Activated CD4-positive, CD25-positive, alpha-beta regulatory T cell treated with anti-CD3 and anti-CD28 coated beads, Interleukin-2, amount 50 U/mL, for 72 hours (primary cell): Measurements from ENCODE around the gene THEMIS.

Experiments used
- DNase-seq: peaks from one replicate; pipeline ENCODE4 v3.0.0; 2021

THEMIS gene

DNA sequence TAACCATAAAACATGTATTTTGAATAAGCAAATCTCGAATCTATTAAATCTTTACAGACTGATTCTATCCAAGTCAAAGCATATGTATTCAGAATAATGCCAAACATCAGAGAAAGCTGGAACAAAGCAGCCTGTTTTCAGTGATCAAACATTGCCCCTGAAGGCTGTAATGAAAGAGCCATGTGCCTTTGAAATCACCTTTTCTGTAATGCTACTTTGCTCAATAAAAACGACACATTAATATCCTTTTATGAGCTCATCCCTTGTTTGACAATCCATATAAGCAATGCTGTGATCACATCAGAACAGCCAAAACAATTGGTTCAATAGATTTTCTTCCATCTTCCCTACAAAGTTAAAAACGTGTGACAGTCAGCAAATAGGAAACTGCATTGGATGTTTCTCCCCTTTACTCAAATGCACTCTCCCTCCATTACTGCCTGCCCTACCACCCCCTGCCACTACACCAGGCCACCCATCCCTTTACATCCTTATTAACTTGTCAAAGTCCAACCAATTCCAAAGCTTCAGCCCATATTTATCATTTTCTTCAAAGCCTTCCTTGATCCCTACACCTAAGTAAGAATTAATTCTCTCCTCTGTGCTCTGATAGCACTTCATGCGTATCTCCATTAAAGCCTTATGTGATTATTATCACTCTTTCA is 42.0 kb downstream of the THEMIS start:
- no peak for DNase-seq

DNA sequence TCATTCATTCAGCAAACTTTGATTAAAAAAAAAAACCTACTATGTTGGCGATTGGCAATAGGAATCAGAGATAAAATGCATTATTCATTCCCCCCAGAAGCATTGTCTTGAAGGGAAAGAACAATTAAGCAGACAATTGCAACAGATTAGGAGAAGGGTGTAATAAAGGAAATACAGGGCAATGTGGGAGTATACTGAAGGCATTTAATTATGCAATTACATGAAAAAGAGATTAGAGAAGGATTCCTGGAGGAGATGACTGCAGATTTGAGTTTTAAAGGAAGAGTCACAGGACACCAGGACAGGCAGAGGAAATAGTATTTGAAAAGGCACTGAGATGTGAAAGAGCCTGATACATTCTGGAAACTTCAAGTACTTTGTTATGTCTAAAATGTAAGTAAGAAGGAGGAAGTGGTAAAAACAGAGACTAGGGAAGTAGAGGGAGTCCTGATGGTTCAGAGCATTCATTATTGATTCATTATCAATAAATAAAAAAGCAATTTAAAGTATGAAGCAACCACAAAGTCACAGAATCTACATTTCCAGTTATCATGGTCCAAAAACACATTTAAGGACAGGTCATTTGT is 43.7 kb downstream of the THEMIS start:
- DNase-seq: no peak

DNA sequence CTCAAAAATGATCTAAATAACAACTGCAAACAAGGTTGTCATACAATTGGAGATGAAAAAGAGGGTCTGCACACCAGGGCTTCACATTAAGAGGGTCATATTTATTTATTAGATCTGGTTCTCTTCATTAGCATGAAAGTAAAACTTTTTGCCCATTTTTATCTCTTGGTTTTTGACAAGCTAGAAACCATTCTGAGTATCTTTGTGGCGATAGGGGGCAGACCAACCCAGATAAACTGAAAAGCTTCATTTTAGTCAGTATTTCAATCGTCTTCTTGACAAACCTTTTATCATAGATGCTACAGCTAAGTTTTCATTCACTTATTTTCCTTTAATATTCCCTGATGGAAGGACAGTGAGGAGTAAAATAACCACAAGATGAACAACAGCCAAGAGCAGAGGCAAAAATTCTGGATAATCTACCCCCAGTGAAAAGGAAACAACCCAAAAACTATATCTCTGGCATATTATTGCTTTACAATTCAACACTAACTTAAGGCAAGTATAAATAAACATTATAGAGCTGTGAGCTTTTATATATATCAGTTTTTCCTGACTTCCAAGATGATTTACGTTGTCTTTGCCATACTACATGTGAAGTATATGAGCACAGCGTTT is 45.2 kb downstream of the THEMIS start:
- DNase-seq: no peak

DNA sequence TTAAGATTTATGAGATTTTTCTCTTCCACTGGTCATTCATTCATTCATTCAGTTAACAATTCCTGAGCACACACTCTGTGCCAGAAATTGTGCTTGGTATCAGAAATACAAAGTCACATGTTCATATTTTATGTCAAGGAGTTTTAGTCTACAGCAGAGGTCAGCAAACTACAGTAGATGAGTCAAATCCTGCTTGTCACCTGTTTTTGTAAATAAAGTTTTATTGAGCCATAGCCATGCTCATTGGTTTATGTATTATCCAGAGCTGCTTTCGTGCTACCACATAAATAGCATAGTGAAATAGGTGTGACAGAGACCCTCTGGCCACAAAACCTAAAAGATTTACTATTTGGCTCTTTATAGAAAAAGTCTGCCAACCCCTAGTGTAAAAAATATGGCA is 46.8 kb downstream of the THEMIS start:
- no peak for DNase-seq

DNA sequence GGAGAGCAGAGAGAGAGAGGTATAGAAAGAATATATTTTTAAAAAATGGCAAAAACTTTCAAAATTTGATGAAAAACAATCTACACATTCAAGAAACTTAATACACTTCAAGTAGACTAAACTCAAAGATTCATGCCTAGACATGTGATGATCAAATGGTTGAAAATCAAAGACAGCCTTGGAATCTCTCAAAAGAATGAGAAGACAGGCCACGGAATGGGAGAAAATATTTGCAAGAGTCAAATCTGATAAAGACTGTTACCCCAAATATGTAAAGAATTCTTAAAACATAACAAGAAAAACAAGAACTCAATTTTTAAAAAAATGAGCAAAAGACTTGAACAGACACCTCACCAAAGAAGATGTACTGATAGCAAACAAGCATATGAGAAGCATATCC is 49.7 kb downstream of the THEMIS start:
- DNase-seq: no peak

DNA sequence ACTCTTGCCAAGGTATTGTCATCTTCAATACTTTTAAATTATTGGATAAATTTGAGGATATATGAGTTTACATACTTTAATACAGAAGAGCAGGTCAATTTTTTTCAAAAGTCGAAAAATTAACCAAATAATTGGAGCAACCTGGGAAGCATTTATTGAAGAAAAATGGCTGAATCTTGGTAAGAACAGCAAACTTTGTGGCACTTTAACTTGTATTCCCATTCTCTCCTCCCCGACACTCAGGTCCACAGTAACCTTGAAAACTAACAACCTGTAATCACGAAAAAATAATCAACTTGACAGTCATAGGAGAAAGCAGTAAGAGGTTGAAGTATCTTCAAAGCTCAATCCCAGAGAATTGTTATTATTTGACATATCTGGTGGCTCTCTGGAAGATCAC is 55.6 kb downstream of the THEMIS start:
- no peak for DNase-seq

DNA sequence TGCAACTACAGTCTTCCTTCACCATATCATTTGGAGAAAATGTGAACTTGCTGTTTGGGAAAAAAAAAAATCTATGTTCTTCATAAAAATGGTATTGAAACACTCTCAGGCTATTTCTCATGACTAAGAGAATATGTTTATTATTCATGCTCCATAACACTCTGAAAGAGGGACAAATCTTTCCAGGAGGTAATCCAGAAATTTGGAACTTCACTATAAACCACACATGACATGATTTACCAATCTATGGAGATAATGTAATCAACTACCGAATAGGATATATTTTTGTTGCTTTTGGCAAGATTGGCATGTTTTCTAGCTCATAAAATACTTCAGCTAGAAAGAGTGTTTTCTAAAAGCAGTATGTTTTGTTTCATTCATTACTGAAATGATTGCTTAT is 56.3 kb downstream of the THEMIS start:
- DNase-seq: no peak

DNA sequence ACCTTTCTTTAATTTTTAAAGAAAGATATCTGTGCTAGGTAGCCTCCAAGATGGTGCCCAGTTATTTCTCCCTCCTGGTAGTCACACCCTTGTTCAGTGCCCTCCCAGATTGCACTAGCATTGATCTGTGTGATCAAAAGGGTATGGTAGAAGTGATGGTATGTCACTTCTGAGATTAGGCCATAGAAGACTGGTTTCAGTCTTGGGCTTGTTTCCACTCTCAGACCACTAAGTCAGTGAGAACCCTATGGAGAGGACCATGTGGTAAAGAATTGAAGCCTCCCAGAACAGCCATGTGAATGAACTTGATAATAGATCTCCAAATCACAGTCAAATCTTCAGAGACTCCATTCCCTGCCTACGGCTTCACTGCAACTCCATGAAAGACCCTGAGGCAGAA is 57.3 kb downstream of the THEMIS start:
- no peak for DNase-seq

DNA sequence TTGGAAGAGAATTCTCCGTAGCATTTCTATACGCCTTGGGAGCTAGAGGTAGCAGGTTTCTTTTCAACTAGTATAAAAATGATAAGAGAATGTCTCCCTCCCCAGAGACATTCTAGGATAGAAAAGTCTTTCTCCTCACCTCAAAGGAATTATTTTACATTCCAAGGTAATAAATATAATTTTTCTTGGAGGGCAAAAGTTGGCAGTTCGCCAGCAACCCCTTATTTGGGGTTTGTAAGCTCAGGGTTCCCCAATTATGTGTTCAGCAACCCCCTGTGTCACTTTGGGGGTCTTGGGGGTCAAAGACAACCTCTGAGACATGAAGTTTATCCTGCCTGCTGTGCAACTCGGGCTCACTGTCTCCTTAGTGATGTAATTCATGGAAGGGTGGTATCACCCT is 58.3 kb downstream of the THEMIS start:
- no peak for DNase-seq

DNA sequence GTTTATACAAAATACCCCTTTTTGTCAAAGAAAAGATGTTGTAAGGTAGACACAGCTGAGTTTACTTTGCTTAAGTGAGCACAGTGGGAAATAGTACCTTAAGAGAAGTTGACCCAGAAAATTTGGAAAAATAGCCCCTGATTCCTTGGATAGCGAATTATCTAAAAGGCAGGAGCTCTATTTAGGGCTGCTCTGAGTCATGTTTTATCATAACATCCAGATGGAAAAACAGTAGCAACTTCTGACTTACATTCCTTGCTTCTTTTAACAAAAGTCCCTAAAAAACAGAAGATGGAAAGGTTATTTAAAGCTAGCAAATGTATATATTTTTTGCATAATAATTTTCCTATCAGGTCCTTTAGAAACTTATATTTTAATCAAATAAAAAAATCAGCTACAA is 59.0 kb downstream of the THEMIS start:
- DNase-seq: no peak

DNA sequence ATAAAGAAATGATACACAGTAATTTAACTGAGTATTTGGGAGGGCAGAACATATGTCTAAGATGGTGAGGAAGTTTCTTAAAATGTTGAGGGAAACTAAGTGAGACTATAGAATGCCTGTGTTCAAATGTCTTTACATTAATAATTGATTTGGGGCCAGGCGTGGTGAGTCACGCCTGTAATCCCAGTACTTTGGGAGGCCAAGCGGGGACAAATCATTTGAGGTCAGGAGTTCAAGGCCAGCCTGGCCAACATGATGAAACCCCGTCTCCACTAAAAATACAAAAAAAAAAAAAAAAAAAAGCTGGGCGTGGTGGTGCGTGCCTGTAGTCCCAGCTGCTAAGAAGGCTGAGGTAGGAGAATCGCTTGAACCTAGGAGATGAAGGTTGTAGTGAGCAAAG is 66.7 kb downstream of the THEMIS start:
- no peak for DNase-seq

DNA sequence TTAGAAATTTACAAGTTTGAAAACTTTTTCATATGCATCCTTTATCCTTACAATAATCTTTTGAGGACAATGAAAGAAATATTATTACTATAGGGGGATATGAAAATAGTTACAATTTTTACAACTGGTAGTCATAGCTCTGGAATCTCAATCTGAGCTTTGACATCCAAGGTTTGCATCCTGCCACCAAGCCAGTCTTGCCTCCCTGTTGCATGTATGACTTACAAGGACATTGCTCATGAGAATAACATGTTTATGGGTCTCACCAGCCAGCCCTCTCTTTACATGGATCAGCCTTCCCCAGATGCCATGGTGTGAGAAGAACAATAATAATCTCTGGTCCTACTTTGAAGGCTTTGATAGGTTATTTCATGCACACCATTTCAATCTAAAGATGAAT is 67.5 kb downstream of the THEMIS start:
- DNase-seq: no peak

DNA sequence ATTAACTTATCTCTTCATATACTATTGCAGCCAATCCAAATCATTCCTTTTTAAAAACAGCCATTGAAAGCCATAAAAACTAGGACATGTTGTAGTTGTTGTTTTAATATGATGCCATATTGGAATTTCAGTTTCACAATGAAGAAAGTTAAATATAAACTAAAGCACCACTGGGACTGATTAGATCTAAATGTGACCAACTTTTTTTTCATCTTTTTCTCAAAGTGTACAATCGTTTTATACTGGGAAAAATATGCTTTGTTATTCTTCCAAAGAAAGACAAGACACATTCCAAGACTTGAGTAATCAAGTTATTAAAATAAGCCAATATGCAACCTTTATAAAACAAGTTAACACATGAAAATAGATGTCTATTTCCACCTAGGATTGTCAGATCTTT is 68.5 kb downstream of the THEMIS start:
- DNase-seq: no peak

DNA sequence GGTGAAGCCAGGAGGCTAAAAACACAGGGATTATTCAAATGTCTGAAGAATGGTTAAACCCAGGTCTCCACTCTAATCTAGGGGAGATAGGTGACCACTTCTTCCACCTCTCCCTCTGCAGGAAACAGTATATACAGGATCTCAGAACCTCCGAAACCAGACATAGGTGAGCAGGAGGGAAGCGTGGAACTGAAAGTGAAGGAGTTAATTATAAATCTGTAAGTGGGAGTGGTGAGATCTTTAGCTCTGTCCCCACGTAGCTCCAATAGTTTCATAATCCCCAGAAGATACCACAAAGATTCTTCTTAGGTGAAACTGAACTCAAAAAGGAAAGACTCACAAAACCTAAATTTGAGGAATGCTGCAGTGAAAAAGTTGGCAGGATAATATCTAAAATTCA is 76.8 kb downstream of the THEMIS start:
- DNase-seq: no peak

DNA sequence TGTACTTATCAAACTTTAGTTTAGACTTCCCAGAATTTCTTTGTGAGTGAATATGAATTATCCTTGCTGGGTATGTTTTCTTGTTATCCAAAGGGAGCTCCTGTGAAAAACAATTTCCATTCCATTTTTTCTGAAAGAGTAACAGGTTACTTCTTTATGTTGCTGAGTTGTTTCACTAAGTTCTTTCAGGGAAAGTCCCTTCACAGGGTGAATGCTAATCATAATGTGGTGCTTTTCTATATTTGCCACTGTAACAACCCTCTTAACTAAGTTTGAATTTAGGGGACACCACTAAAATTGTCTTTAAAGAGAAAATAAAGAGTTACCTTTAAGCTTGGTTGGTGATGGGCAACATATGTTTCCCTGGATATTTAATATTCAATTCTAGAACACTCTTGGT is 79.4 kb downstream of the THEMIS start:
- DNase-seq: no peak

DNA sequence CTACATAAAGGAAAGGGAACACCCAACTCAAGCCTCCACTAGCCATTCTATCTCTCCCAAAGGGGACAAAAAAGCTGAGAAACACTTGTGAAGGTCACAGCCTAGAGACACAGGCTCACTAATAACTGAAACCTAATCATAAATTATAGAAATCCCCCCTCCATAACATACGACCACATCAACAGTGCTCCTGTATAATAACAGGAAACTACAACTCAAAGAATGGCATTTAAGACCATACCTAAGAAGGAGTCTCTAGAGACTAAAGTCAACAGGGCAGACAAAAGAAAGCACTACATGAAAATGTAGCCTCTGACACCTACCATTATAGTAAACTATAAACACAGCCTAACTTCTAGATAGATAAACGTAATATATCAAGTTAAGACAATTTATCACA is 82.7 kb downstream of the THEMIS start:
- no peak for DNase-seq

DNA sequence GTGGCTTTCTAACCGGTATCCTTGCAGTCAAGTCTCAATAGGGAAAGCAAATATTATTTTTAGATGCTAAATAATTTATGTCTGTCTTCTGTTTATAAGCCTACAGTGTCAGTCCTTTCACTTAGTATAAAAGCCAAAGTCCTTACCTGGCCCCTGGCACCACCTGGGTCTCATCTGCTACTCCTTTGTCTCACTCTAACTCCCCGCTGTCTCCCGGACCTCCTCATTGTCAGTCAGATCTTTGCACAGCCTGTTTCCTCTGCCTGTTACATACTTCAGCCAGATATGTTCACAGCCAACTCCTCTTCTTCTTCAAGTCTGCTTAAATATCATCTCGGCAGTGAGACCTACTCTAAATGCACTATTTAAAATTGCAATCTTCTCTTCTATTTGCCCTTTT is 84.2 kb downstream of the THEMIS start:
- DNase-seq: no peak

DNA sequence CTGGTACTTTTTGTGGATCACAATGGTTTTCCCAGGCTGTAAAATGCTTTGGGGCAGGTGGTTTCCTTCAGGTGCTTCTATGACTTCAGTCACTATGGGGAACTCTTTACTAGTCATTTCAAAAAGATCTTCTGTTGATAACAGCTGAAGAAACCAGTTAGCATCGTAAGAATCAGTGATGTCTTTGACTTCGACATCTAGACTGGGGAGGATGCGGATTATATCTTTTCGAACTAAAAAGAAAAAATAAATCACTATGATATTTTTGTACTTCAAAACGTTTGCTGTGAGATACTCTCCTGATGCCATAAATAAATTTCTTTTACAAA is 87.2 kb downstream of the THEMIS start:
- no peak for DNase-seq

DNA sequence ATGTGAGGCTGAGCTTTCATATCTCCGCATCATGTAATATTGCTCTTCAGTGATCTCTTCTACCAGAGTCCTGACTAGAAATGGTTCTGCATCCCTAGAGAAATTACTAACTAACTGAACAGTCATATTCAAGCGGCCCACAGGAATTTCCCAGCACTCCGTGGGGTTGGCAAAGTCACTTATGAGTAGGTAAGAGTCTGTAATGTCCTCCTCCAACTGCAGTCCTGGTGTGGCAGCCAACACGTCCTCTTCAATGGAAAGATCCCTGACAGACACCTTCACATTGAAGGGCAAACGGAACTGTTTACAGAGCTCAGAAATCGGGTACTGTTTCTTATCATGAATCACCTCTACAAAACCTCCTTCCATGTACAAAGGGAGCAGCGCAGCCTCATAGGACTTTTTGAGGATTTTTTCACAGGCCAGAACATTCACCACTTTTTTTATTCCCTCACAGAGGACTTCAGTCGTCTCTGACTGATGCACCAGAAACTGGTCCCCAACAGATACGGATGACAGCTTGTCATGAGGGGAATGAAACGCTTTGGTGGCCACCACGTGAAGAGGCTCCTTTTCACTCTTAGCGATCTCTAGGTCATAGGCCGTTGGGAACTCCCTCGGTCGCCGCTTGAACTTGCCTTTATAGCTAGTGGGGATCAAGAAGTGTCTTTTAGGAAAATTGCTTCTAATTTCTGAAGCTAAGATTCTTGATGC is 87.7 kb downstream of the THEMIS start:
- DNase-seq: no peak

DNA sequence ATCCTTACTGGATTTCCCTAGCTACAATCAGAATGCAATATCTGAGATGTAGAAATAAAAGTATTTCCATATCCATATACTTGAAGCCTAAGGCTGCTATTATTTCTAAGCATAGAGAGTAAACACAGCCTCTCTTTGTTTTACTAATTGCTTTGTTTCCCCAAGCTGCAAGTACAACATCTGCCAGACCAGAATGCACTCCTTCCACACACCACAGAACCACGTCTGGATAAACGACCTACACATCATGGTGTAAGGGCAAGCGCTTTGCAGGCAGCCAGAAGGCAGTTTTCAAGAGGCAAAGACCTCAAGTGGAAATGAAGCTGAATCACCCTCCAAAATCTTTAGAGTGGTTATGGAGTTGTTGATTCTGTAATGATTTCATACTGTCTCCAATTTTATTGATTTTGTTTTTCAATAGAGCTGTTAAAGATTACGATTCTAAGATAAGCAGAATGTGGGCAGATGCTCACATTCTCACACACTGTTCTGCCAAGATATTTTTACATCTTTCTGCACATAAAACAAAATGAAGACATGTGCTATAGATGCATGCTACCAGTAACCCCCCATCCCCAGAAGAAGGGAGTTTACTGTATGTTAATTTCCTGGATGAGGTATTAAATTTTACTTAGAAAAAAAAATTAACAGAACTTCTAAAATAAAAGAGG is 88.8 kb downstream of the THEMIS start:
- no peak for DNase-seq

DNA sequence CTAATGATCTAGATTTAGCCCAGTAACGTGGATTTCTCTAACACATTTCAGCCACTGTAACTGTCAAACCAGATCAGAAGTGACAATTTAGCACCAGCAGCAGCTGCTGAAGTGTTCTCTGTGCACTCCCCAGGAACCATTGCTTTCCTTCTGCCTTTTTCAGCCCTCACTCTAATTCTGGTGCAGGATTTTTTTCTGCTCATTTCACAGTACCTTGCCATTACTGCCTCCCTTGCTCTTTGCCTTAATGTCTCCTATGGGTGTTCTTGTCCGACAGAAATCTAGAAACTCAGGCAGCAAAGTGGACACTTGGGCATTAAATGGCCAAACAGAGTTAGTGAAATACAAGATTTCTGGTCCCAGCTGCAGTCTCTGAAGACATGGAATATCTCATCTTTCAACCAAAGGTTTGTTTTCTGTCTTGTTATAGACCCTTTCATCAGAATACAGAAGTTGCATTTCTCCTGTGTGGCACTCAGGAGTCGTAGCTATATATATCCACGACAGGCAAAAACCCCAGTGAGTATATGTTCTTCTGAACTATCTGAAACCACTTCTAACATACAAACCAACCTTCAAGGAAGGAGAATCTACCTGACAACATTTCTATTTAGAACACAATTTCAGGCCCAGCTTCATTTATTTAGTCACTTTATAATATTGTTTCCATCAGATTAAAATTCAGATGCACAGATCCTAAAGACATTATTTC is 92.9 kb downstream of the THEMIS start:
- no peak for DNase-seq

DNA sequence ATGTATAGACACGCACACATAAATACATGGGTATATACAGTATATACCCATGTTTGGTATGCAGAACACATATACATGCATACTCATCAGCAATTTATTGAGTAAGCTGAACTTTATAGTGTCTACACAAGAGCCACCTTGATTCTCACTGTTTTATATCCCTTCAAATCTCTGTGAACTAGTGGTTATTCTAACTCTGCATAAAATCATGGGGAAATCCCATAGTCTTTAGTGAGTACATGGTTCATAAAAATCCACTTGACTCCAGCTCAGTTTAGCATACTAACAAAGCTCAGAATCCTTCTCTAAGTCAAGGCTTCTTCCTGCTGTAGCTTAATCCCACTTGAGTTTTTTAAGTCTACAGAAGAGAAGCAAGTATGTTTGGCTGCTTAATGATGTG is 104.1 kb downstream of the THEMIS start:
- no peak for DNase-seq

DNA sequence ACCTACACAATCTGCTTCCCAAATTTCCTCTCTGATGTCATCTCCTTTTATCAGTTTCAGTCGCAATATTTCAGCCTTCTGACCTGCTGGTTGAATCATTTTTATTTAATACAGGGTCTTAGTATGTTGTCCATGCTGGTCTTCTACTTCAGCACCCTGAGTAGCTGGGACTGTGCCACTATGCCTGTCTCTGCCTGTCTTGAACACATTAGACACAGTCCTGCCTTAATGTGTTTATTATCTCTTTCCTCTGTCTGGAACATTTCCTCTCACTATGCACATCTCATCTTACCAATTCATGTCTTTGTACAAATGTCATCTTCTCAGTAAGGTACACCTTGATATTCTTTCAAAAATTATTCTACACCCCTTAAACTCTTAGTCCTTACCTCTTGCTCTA is 106.5 kb downstream of the THEMIS start:
- DNase-seq: no peak
